Esophagus squamous epithelium (tissue), 5 donors: Measurements from ENCODE around the gene LMAN2L. TPM values are rescaled to one million over a fixed set of nuclear protein-coding genes. Genes with fewer than 3 reads are reported as not detected.

Experiments
- DNase-seq: peaks from one replicate; lab custom pipeline; 2025; lab: John Stamatoyannopoulos, UW
- H3K27ac ChIP-seq, 4 donors: fragments of 200-600 bp; sonication (generic); one replicate each; pipeline ENCODE4 v1.5.1; 2016 to 2019; ENCODE audit warnings: mild to moderate bottlenecking in 1 of 4
- H3K27me3 ChIP-seq, 4 donors: fragments of 200-600 bp; sonication (generic); 1 replicate in 3 of 4; 2 replicates in 1 of 4; pipeline versions ENCODE4 v1.5.1 to v1.6.0; 2017 to 2021; ENCODE audit warnings: antibody characterized with exemption in 1 of 4
- H3K36me3 ChIP-seq, 3 donors: fragments of 200-600 bp; sonication (generic); one replicate each; pipeline ENCODE4 v1.5.1; 2016 to 2019
- H3K4me1 ChIP-seq, 3 donors: fragments of 200-600 bp; sonication (generic); one replicate each; pipeline ENCODE4 v1.5.1; 2017 to 2019
- H3K4me3 ChIP-seq, 4 donors: fragments of 200-600 bp; sonication (generic); 1 replicate in 3 of 4; 2 replicates in 1 of 4; pipeline ENCODE4 v1.5.1; 2016 to 2019; ENCODE audit warnings: mild to moderate bottlenecking in 2 of 4, moderate library complexity in 1 of 4
- H3K9me3 ChIP-seq, 3 donors: fragments of 200-600 bp; sonication (generic); one replicate each; pipeline ENCODE4 v1.5.1; 2016 to 2019
- POLR2A ChIP-seq, 4 donors: fragments of 450-650 bp; IDR thresholded peaks; one replicate each; pipeline ENCODE4 v1.6.1; 2017; ENCODE audit warnings: antibody characterized with exemption in 4 of 4, mild to moderate bottlenecking in 4 of 4, moderate library complexity in 3 of 4
- WGBS, 2 donors: methylation state at CpG; one replicate each; pipeline ENCODE4 v1.1.5; 2018; 5-methylcytosine and 5-hydroxymethylcytosine counted together
- intact Hi-C: fragments of 100-400 bp; cut with DNase I; formaldehyde crosslinking; loops from one replicate; pipeline ENCODE4 v1.15.0; 2022
- total RNA-seq, 4 donors: library from RNA; depleted of rRNA; stranded (reverse); fragments of >200 nt; gene quantifications; one replicate each; pipeline ENCODE4 v1.1.0, GENCODE V29; 2016
- TF ChIP-seq, protein P1 (sequence below), 6 experiments: fragments of 450-650 bp in 4 of 6; fragments of 200-600 bp in 2 of 6; sonication (generic) in 2 of 6; IDR thresholded peaks; one replicate each; pipeline ENCODE4 v1.5.1; 2016 to 2019; ENCODE audit warnings: antibody characterized with exemption in 6 of 6, mild to moderate bottlenecking in 4 of 6, moderate library complexity in 4 of 6
- donor health status: DM: yes; HTN: yes; CAD: no.

Gene LMAN2L
- total RNA-seq, 4 donors from 2014 or later: 7.4 to 12.6 (median 10.5) TPM

- H3K27ac ChIP-seq: no peak overlapping the region
- intact Hi-C loops: no loop called here
- no peaks in the 10 kb centered on the region for H3K9me3 ChIP-seq
These were observed 50.4 kb downstream of the LMAN2L start for GRCh38 chr2:96689431-96689991.

GRCh38 chr2:96688649-96689430 lies 51.0 kb downstream of the LMAN2L start:
- H3K4me3 ChIP-seq: no peak overlapping the region
- no peak overlapping the region for H3K27ac ChIP-seq
- WGBS, 2 donors: 94 to 96% methylated on average over 3 to 6 of the region's 11 CpGs
- peaks cover 0 to 27% (median 0%) of the 10 kb centered on the region in 4 donors for H3K27me3 ChIP-seq
- TF ChIP-seq POLR2A (IDR thresholded peaks at IDR 0.05): no peak
- TF ChIP-seq, protein P1, sequence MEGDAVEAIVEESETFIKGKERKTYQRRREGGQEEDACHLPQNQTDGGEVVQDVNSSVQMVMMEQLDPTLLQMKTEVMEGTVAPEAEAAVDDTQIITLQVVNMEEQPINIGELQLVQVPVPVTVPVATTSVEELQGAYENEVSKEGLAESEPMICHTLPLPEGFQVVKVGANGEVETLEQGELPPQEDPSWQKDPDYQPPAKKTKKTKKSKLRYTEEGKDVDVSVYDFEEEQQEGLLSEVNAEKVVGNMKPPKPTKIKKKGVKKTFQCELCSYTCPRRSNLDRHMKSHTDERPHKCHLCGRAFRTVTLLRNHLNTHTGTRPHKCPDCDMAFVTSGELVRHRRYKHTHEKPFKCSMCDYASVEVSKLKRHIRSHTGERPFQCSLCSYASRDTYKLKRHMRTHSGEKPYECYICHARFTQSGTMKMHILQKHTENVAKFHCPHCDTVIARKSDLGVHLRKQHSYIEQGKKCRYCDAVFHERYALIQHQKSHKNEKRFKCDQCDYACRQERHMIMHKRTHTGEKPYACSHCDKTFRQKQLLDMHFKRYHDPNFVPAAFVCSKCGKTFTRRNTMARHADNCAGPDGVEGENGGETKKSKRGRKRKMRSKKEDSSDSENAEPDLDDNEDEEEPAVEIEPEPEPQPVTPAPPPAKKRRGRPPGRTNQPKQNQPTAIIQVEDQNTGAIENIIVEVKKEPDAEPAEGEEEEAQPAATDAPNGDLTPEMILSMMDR (IDR thresholded peaks at IDR 0.05): no peak
- H3K36me3 ChIP-seq: no peaks in the 10 kb centered on the region
- no peaks in the 10 kb centered on the region for H3K9me3 ChIP-seq
- DNase-seq: no peak
- intact Hi-C loops: no loop called here
- H3K4me1 ChIP-seq: peaks cover 0 to 11% (median 0%) of the 10 kb centered on the region in 3 donors

More at GRCh38 chr2:96689431-96689991, 50.4 kb downstream of the LMAN2L start:
- WGBS, 2 donors: 88% methylated on average over 13 of the region's 14 CpGs; no CpG with 5 or more reads in 1 of the 2 donors
- TF ChIP-seq POLR2A (IDR thresholded peaks at IDR 0.05): no peak
- TF ChIP-seq, protein P1 (IDR thresholded peaks at IDR 0.05): no peak
- Histone ChIP-seq H3K27me3 (peaks cover 0 to 22% (median 0%) of the 10 kb centered on the region in 4 donors), H3K4me1 (peaks cover 0 to 11% (median 0%) of the 10 kb centered on the region in 3 donors), H3K36me3 (no peaks in the 10 kb centered on the region), H3K4me3 (no peak overlapping the region)
- no peak for DNase-seq

DNA sequence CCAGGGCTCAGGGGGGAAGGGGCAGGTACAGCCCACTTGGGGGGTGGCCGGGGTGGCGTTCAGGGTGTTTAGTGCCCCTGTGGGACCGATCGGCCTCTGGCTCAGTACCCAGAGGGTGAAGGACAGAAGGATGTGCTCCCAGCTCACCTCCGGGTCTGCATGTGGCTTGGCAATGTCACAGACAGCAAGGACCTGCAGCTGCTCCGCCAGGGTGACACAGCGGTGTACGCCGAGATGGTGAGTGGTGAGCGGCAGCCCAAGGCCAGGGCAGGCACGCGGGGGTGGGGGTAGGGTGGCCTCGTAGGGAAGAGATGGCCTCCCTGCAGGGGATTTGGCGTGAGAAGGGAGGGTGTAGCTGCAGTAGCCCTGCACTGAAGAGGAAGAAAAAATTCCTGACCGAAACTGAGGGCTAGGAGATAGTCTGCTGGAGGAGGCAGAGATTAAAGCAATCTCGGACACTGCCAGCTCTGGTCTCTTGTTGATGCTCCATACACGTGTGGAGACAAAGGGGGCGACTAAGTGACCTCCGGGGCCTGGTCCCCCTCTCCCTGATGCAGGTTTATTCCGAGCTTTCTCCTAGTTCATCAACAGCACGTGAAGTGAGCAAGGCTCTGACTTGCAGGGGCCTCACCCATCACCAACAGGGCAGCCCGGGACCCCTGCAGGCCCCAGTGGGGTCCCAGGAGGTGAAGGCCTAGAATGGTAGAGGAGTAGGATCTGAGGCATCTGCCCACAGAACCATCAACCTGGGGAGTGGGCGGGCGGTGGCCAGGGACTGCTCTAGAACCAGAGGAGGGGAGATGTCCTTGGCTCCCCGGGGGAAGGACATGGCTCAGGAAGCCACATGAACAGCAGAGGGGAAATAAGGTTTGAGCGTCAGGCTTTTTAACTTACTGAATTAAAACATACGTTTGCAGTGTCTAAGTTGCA lies 51.9 kb downstream of the LMAN2L start:
- no peak overlapping the region for H3K4me3 ChIP-seq
- H3K27ac ChIP-seq: no peak overlapping the region
- TF ChIP-seq, protein P1 (IDR thresholded peaks at IDR 0.05): no peak
- no peak for TF ChIP-seq POLR2A (IDR thresholded peaks at IDR 0.05)

DNA sequence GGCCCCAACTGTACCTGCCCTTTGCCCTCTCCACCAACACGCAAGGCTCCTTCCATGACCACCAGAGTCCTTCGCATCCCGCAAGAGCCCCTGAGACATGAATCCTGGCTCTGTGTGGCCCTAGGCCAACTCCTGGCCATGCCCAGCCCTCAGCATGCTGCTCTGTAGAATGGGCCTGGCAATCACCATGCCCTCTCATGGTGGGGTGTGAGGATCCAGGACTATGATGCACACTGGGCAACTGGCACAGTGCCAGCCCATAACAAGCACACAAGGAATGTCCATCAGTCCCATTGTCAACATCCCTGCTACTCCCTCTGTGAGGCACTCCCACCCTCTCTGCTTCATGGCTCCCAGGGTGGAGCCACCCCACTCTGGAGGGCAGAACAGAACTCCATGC lies 52.6 kb downstream of the LMAN2L start:
- Histone ChIP-seq H3K9me3 (no peaks in the 10 kb centered on the region), H3K27me3 (peaks cover 0 to 29% (median 0%) of the 10 kb centered on the region in 4 donors), H3K36me3 (no peaks in the 10 kb centered on the region), H3K4me1 (peaks cover 0 to 11% (median 0%) of the 10 kb centered on the region in 3 donors), H3K27ac (no peak overlapping the region), H3K4me3 (no peak overlapping the region)
- intact Hi-C loops: no loop called here
- no peak for DNase-seq
- WGBS, 2 donors: 95 to 100% methylated on average over 3 of the region's 3 CpGs
- TF ChIP-seq POLR2A (IDR thresholded peaks at IDR 0.05): no peak
- TF ChIP-seq, protein P1 (IDR thresholded peaks at IDR 0.05): no peak

More for the DNA sequence above, 51.9 kb downstream of the LMAN2L start:
- Histone ChIP-seq H3K27me3 (peaks cover 0 to 29% (median 0%) of the 10 kb centered on the region in 4 donors), H3K4me1 (peaks cover 0 to 11% (median 0%) of the 10 kb centered on the region in 3 donors), H3K36me3 (no peaks in the 10 kb centered on the region), H3K9me3 (no peaks in the 10 kb centered on the region)
- WGBS, 2 donors: 79% methylated on average over 11 of the region's 27 CpGs
- no peak for DNase-seq
- intact Hi-C loops: no loop called here
